HepG2 (cell line): ENCODE measurements around the gene ABTB2. TPM values are rescaled to one million over a fixed set of nuclear protein-coding genes. Genes with fewer than 3 reads are reported as not detected.

Experiments used
- CREM ChIP-seq, 2 experiments: sonication (generic) in 1 of 2; formaldehyde crosslinking in 1 of 2; IDR thresholded peaks; 2 replicates each; pipeline versions ENCODE4 v1.4.0 to v1.6.1; 2016 to 2020; ENCODE audit warnings: antibody characterized with exemption in 1 of 2, mild to moderate bottlenecking in 1 of 2, missing genetic modification reagents in 1 of 2
- DNMT1 ChIP-seq: sonication (generic); formaldehyde crosslinking; IDR thresholded peaks from 2 replicates; pipeline ENCODE4 v1.5.1; 2020; ENCODE audit warnings: mild to moderate bottlenecking, missing genetic modification reagents
- GTF2F1 ChIP-seq: fragments of 150-350 bp; IDR thresholded peaks from 2 replicates; pipeline ENCODE4 v1.6.1; 2014; ENCODE audit warnings: low read length
- HDAC2 ChIP-seq: sonication (generic); formaldehyde crosslinking; IDR thresholded peaks from 2 replicates; pipeline ENCODE4 v1.4.0; 2020; ENCODE audit warnings: missing genetic modification reagents
- HIVEP1 ChIP-seq: sonication (generic); formaldehyde crosslinking; IDR thresholded peaks from 2 replicates; pipeline ENCODE4 v1.4.0; 2020; ENCODE audit warnings: mild to moderate bottlenecking, missing genetic modification reagents
- HOXA5 ChIP-seq: sonication (generic); formaldehyde crosslinking; IDR thresholded peaks from 2 replicates; pipeline ENCODE4 v1.4.0; 2020; ENCODE audit warnings: missing genetic modification reagents
- KAT8 ChIP-seq: IDR thresholded peaks from 2 replicates; pipeline ENCODE4 v1.6.1; 2016; ENCODE audit warnings: missing genetic modification reagents, missing compliant biosample characterization
- PHF8 ChIP-seq: sonication (generic); formaldehyde crosslinking; IDR thresholded peaks from 2 replicates; pipeline ENCODE4 v1.5.0; 2020; ENCODE audit warnings: missing genetic modification reagents
- RXRB ChIP-seq: IDR thresholded peaks from 2 replicates; pipeline ENCODE4 v1.6.1; 2016; ENCODE audit warnings: borderline replicate concordance, missing genetic modification reagents, missing compliant biosample characterization
- SP5 ChIP-seq: IDR thresholded peaks from 2 replicates; pipeline ENCODE4 v1.6.1; 2016; ENCODE audit warnings: low read depth, borderline replicate concordance
- ZNF564 ChIP-seq: sonication (generic); formaldehyde crosslinking; IDR thresholded peaks from 2 replicates; pipeline ENCODE4 v1.8.1; 2023; ENCODE audit warnings: mild to moderate bottlenecking, missing genetic modification reagents
- polyA plus RNA-seq, 8 experiments: library from polyadenylated mRNA; depleted of rRNA in 3 of 8; stranded (reverse) in 7 of 8; unstranded in 1 of 8; fragments of >200 nt; fragmentation: Illumina TruSeq in 4 of 8; extraction: Trizol in 4 of 8; gene quantifications; 2 replicates each; pipeline versions ENCODE4 v1.2.1 to v1.2.3, GENCODE V29; 2011 to 2016; ENCODE audit warnings: low read depth in 4 of 8, missing spikeins in 1 of 8, mixed read lengths in 1 of 8; ENCODE audit not compliant: insufficient read depth in 1 of 8
- total RNA-seq, 5 experiments: library from RNA; depleted of rRNA; stranded (reverse); fragments of >200 nt; fragmentation: Illumina TruSeq; extraction: Trizol; gene quantifications; 2 replicates each; pipeline ENCODE4 v1.2.3, GENCODE V29; 2016; ENCODE audit warnings: low read depth in 1 of 5
- TF ChIP-seq, protein P1 (sequence below): IDR thresholded peaks from 2 replicates; pipeline ENCODE4 v1.4.0; 2020; ENCODE audit warnings: mild to moderate bottlenecking, missing genetic modification reagents
- TF ChIP-seq, protein P2 (sequence below): sonication (generic); formaldehyde crosslinking; IDR thresholded peaks from 2 replicates; pipeline ENCODE4 v1.5.0; 2020; ENCODE audit warnings: missing genetic modification reagents
- TF ChIP-seq, protein P3 (sequence below): sonication (generic); formaldehyde crosslinking; IDR thresholded peaks from 2 replicates; pipeline ENCODE4 v1.5.0; 2020; ENCODE audit warnings: mild to moderate bottlenecking, missing genetic modification reagents, borderline replicate concordance
- TF ChIP-seq, protein P4 (sequence below): sonication (generic); formaldehyde crosslinking; conservative IDR thresholded peaks from 2 replicates; pipeline ENCODE4 v1.4.0; 2020; ENCODE audit warnings: missing genetic modification reagents

The ABTB2 gene
- total and polyA plus RNA-seq, 2 of the 13 experiments (the other 11 are each of a cell fraction or from before 2014, with no cell fraction given): 5.1 to 15.4 TPM

DNA sequence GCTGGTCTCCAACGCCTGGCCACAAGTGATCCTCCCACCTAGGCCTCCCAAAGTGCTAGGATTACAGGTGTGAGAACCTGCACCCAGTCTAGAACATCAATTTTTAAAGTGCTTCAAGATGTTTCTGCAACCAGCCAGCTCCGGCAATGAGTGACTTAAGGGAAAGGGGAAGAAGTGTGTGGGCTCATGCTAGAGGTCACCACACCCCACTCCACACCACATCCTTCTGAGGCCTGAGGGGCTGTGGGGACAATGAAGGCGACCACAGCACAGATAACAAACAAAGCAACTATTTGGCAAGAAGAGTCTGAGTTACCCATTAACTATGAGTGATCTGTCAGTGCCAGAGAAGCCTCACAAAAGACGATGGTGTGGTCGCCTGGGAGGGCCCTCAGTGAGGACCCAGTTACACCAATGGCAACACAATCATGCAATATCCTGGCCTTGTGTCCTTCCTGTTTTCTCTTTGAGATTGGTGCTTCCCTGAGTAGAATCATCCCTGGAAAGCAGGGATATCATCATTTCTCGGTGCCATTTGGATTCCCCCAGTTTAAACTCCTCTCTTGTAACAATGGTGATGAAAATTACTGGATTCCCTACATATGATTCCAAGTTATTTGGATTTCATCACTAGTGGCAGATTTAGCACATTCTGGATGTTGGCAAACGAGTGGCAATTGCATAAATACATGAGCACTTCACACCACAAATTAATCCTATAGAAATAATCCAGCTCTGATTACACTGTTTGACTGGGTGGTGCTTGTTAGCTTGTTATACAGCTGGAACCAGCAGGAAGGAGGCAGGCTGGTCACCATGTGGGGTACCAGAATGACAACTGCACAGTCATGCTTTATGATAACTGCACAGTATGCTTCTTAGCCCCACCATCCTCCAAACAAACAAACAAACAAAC, 18.4 kb downstream of the ABTB2 start (continued):
- TF ChIP-seq, protein P1, sequence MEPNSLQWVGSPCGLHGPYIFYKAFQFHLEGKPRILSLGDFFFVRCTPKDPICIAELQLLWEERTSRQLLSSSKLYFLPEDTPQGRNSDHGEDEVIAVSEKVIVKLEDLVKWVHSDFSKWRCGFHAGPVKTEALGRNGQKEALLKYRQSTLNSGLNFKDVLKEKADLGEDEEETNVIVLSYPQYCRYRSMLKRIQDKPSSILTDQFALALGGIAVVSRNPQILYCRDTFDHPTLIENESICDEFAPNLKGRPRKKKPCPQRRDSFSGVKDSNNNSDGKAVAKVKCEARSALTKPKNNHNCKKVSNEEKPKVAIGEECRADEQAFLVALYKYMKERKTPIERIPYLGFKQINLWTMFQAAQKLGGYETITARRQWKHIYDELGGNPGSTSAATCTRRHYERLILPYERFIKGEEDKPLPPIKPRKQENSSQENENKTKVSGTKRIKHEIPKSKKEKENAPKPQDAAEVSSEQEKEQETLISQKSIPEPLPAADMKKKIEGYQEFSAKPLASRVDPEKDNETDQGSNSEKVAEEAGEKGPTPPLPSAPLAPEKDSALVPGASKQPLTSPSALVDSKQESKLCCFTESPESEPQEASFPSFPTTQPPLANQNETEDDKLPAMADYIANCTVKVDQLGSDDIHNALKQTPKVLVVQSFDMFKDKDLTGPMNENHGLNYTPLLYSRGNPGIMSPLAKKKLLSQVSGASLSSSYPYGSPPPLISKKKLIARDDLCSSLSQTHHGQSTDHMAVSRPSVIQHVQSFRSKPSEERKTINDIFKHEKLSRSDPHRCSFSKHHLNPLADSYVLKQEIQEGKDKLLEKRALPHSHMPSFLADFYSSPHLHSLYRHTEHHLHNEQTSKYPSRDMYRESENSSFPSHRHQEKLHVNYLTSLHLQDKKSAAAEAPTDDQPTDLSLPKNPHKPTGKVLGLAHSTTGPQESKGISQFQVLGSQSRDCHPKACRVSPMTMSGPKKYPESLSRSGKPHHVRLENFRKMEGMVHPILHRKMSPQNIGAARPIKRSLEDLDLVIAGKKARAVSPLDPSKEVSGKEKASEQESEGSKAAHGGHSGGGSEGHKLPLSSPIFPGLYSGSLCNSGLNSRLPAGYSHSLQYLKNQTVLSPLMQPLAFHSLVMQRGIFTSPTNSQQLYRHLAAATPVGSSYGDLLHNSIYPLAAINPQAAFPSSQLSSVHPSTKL (CRISPR knock-in tag): peak; percentile 95
- TF ChIP-seq, protein P2, sequence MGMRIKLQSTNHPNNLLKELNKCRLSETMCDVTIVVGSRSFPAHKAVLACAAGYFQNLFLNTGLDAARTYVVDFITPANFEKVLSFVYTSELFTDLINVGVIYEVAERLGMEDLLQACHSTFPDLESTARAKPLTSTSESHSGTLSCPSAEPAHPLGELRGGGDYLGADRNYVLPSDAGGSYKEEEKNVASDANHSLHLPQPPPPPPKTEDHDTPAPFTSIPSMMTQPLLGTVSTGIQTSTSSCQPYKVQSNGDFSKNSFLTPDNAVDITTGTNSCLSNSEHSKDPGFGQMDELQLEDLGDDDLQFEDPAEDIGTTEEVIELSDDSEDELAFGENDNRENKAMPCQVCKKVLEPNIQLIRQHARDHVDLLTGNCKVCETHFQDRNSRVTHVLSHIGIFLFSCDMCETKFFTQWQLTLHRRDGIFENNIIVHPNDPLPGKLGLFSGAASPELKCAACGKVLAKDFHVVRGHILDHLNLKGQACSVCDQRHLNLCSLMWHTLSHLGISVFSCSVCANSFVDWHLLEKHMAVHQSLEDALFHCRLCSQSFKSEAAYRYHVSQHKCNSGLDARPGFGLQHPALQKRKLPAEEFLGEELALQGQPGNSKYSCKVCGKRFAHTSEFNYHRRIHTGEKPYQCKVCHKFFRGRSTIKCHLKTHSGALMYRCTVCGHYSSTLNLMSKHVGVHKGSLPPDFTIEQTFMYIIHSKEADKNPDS (CRISPR knock-in tag): no peak
- TF ChIP-seq GTF2F1 (no peak), HIVEP1 (CRISPR knock-in tag) (peak; percentile 52; the same call in 1 of the 2 replicates), RXRB (CRISPR knock-in tag) (peak; percentile 87), HDAC2 (CRISPR knock-in tag) (peak; percentile 89), KAT8 (CRISPR knock-in tag) (0 out of 2 replicates have a peak, but pooled peaks have one; percentile 68), DNMT1 (CRISPR knock-in tag) (no peak), CREM (IDR thresholded peaks at IDR 0.05) (peak; percentile 64; the same call in 1 of the 2 replicates), CREM (CRISPR knock-in tag; IDR thresholded peaks at IDR 0.05) (no peak), SP5 (CRISPR knock-in tag) (peak; percentile 45; the same call in 1 of the 2 replicates), ZNF564 (peak; percentile 64; the same call in 1 of the 2 replicates), PHF8 (CRISPR knock-in tag) (no peak), HOXA5 (CRISPR knock-in tag) (0 out of 2 replicates have a peak, but pooled peaks have one; percentile 75)
- TF ChIP-seq, protein P3, sequence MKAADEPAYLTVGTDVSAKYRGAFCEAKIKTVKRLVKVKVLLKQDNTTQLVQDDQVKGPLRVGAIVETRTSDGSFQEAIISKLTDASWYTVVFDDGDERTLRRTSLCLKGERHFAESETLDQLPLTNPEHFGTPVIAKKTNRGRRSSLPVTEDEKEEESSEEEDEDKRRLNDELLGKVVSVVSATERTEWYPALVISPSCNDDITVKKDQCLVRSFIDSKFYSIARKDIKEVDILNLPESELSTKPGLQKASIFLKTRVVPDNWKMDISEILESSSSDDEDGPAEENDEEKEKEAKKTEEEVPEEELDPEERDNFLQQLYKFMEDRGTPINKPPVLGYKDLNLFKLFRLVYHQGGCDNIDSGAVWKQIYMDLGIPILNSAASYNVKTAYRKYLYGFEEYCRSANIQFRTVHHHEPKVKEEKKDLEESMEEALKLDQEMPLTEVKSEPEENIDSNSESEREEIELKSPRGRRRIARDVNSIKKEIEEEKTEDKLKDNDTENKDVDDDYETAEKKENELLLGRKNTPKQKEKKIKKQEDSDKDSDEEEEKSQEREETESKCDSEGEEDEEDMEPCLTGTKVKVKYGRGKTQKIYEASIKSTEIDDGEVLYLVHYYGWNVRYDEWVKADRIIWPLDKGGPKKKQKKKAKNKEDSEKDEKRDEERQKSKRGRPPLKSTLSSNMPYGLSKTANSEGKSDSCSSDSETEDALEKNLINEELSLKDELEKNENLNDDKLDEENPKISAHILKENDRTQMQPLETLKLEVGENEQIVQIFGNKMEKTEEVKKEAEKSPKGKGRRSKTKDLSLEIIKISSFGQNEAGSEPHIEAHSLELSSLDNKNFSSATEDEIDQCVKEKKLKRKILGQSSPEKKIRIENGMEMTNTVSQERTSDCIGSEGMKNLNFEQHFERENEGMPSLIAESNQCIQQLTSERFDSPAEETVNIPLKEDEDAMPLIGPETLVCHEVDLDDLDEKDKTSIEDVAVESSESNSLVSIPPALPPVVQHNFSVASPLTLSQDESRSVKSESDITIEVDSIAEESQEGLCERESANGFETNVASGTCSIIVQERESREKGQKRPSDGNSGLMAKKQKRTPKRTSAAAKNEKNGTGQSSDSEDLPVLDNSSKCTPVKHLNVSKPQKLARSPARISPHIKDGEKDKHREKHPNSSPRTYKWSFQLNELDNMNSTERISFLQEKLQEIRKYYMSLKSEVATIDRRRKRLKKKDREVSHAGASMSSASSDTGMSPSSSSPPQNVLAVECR (CRISPR knock-in tag): peak; percentile 70; the same call in 1 of the 2 replicates
- TF ChIP-seq, protein P4, sequence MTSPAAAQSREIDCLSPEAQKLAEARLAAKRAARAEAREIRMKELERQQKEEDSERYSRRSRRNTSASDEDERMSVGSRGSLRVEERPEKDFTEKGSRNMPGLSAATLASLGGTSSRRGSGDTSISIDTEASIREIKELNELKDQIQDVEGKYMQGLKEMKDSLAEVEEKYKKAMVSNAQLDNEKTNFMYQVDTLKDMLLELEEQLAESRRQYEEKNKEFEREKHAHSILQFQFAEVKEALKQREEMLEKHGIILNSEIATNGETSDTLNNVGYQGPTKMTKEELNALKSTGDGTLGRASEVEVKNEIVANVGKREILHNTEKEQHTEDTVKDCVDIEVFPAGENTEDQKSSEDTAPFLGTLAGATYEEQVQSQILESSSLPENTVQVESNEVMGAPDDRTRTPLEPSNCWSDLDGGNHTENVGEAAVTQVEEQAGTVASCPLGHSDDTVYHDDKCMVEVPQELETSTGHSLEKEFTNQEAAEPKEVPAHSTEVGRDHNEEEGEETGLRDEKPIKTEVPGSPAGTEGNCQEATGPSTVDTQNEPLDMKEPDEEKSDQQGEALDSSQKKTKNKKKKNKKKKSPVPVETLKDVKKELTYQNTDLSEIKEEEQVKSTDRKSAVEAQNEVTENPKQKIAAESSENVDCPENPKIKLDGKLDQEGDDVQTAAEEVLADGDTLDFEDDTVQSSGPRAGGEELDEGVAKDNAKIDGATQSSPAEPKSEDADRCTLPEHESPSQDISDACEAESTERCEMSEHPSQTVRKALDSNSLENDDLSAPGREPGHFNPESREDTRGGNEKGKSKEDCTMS: no peak
